COR-L47 (cell line): ENCODE results near the gene SEC11A.
"Not testable (repeated sequence)": the region's sequence is repeated elsewhere in the genome, so short reads cannot be mapped to it uniquely, and the experiment has no call there.

Source experiments
- DNase-seq: peaks from one replicate; lab custom pipeline; 2025; lab: John Stamatoyannopoulos, UW

Gene SEC11A

DNA sequence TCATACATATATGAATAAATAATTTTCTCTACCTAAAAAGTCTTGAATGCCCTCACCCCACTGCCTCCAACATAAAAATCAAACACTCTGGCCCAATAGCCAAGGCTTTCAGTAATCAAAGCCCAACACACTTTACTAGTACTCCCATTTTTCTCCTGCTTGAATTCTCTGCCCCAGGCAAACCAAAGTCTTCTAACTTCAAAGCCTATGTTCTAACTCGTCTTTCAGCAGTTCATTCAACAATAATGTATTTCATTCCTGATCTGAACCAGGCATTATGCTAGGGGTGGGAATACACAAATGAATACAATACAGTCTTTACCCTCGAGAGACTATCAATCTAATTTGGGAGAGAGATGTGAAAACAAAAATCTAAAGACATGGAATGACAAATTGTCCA is 21.1 kb upstream of the SEC11A start:
- no peak for DNase-seq

DNA sequence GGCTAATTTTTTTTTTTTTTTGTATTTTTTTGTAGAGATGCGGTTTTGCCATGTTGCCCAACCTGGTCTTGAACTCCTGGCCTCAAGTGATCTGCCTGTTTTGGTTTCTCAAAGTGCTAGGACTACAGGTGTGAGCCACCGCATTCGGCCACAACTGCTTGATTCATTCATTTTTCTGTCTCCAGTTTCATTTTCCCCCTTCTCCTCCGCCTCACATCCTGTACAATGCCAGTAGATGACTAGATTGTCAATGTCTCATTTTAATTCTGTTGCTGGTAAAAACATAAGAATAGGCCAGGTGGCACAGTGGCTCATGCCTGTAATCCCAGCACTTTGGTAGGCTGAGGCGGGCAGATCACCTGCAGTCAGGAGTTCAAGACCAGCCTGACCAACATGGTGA is 20.4 kb upstream of the SEC11A start:
- DNase-seq: no peak

DNA sequence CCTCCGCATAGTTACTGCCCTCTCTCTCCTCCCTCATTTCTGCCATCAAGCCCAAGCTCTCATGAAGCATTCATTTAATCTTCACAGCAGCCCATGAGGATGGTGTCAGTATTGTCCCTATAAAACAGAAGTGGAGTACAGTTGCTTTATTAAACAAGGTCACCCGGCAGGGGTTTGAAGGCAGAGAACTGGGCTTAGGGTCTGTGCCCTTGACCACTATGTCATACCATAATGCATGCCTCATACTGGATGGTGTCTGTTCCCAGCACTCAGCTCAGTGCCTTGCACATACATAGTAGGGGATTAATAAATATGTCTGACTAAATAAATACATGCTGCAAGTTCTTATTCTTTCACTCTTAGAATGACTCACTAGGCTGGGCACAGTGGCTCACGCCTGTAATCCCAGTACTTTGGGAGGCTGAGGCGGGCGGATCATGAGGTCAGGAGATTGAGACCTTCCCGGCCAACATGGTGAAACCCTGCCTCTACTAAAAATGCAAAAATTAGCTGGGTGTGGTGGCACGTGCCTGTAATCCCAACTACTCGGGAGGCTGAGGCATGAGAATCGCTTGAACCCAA is 19.6 kb upstream of the SEC11A start:
- DNase-seq: not testable (repeated sequence)

DNA sequence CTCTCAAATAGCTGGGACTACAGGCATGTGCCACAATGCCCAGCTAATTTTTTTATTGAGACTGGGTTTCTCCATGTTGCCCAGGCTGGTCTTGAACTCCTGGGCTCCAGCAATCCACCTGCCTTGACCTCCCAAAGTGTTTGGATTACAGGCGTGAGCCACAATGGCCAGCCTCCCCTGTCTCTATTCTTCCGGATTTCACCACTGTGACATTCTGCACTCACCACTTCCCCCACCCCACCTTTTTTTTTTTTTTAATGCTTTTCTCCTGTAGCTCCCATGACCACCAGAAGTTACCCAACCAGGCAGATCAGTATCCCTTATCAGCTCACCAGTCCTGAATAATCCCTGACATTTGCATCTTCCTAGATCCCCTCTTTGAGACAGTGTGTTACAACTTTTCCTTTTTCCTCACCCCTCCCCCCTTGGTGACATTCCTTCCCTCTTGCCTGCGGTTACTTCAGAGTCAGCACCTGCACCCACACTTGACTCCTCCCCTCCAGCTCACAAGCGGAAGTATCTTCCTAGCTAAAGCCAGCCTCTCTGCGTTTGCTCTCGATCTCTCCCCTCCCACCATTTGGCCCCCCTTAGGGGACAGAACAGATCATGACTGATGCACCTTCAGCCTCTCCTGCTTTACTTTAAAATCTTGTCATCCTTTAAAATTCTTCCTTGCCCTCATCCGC is 19.0 kb upstream of the SEC11A start:
- DNase-seq: no peak

DNA sequence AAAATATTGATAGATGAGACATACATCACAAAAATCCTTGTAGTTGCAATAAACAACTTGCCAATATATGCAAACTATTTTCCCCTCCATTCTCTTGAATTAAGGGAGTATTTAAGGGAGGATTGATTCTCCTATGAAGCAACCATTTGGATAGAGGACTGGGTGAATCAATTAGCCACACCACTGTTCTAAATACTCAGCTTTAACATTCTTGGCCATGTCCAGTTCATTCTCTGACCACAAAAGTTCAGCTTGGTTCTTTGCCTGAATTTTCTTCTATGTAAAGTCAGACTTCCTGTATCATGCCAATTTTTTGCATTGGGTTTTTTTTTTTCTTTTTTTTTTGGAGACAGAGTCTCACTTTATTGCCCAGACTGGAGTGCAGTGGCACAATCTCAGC is 15.8 kb upstream of the SEC11A start:
- DNase-seq: no peak

DNA sequence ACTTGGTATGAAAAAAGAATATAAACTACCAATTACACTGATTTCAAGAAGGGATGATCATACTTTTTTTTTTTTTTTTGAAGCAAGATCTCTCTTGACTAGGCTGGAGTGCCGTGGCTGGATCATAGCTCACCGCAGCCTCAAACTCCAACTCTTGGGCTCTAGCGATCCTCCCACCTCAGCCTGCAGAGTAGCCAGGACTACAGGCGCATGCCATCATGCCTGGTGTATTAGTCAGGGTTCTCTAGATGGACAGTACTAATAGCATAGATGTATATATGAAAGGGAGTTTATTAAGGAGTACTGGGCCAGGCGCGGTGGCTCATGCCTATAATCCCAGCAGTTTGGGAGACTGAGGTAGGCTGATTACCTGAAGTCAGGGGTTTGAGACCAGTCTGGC is 11.5 kb upstream of the SEC11A start:
- DNase-seq: no peak

DNA sequence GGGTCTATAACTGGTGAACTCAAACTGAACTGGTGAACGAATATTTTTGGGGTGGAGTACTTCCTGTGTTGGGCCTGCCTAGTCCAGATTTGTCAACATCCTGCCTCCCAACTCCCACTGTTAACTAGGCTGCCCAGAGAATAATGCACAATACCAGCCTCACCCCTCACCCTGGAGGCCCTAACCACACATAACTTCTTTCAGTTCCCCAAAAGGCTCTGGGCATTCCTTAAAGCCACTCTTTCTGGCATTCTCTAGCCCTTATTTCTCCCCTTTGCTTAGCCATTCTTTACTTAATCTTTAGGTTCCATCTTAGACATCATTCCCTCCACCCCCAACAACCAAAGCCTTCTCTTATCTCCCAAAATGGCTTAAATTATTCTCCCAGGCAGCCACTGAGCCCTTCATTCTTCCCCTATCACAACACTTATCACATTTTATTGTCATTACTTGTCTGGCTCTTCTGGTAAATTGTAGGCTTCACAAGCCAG is 9.1 kb upstream of the SEC11A start:
- DNase-seq: no peak

DNA sequence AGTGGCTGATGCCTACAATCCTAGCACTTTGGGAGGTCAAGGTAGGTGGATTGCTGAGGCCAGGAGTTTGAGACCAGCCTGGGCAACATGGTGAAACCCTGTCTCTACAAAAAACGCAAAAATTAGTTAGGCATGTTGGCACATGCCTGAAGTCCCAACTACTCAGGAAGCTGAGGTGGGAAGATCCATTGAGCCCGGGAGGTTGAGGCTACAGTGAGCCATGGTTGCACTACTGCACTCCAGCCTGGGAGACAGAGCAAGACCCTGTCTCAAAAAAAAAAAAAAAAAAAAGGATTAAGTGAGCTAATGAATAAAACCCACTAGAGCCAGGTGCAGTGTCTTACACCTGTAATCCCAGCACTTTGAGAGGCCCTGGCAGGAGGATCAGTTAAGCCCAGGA is 6.7 kb upstream of the SEC11A start:
- DNase-seq: no peak

DNA sequence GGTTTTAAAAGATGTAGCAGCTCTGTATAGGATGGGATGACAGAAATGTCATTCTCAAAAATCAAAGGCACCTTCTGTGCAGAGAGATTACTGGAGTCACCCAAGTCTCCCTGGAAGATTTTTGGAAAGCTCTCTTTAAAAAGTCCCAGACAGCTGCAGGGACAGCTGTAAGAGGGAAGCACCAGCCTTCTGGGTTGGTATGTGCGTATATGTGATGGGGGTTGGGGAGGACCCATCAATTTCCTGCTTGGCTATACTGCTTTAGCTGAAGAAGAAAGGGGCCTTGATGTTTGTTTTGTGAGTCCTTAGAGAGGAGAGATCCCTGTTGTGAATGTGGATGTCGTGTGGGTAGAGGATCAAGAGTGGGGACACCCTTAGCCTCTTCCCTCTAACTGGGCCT is 5.4 kb upstream of the SEC11A start:
- DNase-seq: no peak

DNA sequence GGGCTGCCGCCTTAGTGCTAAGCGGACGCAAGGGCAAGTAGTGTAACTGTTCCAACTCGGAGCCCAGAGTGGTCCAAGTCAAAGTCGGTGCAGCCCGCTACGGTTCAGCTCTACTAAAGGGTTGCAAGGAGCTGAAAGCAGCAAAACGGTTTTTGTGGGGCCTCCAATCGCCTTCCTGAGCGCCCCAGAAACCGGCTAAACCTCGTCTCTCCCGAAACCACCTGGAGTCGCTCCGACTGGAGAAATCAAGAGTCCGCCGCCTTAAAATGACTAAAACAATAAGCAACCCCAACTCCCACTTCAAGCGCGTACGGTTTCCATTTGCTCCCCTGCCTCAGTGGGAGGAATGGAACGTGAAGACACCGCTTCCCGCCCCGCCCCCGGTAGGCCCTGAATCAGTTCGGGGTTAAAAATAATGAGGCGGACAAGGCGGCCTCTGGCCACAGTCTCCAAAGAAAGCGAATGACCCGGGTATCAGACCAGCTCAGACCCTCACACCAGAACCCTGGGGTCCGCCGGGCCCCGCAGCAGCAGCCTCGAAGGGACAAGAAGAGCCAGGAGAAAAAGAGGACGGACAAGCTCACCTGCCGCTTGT is 401 bp downstream of the SEC11A start:
- DNase-seq: peak; percentile 4

DNA sequence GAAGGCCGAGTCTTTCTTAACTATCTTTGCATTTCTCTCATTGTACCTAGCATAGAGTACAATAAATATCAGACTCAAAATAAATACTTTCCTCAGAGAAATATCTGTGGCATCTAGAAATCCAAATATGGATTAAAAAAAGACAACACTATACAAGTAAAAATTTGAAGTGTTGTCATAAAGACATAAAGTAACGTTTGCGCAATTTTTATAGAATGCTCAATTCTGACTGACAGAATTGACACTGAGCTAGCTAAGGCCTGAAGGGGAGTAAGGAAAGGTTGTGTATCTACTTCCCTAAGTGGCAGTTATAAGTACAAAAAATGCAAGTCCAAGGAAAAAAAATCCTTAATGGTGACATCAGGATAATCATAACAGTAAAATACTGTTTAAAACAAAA is 1.1 kb downstream of the SEC11A start:
- DNase-seq: no peak

DNA sequence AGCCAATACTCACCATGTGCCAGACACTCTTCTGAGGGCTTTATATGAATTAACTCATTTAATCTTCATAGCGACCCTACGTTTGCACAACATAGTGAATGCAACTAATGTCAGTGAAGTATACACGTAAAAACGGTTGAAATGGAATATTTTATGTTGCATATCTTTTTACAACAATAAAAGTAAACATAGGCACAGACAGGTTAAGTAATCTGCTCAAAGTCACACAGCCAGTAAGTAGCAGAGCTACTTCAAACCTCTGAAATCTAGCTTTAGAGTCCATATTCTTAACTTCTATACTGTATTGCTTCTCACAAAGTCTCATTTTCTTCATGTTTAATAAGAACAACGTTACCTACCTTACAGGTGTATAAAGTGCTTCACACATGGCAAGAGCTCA is 1.6 kb downstream of the SEC11A start:
- no peak for DNase-seq

DNA sequence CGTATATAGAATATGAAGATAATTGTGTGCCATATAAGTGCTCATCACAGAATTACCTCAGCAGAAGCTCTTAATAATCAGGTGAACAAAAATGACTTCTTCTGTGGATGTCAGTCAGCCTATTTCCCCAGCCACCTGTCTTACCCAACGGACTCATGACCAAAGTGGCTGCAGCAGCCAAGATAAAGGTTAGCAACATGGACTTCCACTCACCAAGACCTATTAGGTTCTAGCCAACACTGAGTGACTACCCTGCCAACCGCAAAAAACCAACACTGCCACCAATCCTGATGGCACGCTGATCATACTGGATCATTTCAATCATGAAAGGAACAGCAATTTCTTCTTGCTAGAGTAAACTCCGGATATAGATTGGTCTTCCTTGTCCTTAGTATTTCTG is 12.1 kb downstream of the SEC11A start:
- DNase-seq: no peak

DNA sequence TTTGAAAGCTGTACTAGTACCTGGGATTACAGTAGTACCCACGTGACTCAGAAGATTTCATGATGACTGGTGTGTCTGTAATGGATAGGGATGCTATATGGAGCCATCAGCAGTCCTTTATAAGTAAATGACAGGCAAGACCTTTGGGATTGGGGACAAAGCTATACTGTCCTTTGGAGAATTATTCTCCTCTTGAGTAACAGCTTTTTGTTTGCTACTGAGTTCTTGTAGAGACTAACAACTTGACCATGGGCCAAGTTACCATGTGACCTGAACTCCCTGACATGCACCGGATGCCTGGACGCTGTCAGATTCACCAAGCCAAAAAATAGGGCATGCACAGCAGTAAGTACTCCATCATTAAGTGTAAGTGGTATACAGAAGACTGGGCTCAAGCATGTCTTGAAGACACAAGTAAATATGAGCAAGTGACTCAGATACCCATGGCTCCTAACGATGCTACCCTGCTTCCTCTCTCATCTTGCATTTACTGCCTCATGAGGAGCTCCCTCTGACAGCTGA is 12.9 kb downstream of the SEC11A start:
- DNase-seq: no peak

DNA sequence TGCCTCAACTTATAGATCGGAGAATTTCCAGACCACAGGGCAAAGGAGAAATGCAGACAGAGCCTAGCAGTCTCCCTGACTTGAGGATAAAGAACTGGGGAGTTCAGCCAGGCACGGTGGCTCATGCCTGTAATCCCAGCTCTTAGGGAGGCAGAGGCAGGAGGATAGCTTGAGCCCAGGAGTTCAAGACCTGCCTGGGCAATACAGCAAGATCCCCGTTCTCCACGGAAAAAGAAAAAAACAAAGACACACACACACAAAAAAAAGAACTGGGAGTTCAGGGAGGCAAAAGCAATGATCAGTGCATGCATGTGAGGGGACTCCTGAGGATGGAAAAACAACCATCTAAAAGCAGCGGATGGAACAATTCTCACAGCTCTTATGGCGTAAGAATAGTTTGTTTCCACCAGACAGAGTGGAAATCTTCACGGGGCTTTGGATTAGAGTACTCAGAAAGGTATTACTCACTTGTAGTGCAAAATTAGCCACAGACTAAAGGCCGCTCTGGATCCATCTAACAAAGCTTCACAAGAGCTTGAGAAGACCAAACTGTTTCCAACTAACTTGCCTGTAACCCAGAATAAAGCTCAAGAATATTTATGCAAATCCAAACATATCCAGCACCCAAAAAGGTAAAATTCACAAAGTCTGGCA is 16.3 kb downstream of the SEC11A start:
- no peak for DNase-seq

DNA sequence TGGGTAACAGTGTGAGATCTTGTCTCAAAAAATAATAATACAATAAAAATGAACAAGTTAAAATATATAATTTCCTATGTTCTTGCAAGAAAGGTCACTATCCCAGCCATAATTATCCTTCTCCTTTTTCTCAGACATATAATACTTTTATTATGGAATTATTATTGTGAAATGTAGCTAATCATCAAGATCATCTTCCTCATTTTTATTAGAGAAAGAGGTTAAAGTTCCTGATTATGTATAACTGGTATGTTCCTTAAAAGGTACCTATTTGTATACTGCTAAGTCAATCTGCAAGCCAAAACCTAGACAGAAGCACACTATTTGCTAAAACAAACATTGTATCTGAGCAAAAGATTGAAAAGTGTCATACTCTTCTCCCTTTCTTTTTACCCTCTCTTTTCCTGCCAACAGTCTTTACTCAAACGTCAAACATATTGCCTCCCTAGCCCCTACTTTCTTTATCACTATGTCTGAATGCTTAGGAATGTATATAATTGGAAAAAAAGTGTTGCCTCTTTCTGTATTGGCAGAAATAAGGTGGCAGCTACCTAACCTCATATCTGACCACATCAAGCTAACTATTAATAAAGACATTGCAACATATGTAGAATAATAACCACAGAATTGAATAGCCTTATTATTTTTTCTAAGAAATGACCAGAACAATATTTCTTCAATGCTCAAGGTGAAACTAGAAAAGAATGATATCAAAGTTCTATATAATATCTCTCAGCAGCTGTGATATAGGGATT is 18.5 kb downstream of the SEC11A start:
- no peak for DNase-seq

DNA sequence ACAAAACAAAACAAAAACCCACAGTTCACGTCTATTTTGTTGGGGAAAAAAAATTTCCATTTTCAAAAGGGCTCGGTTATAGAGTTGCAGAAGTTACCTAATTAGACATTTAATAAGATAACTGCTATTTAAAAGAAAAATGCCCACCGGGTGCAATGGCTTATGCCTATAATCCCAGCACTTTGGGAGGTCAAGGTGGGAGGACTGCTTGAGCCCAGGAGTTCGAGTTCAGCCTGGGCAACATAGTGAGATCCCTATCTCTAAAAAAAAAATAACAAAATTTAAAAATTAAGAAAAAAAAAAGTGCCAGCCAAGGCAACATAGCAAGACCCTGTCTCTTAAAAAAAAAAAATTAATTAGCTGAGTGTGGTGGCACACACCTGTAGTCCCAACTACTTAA is 19.2 kb downstream of the SEC11A start:
- DNase-seq: no peak

DNA sequence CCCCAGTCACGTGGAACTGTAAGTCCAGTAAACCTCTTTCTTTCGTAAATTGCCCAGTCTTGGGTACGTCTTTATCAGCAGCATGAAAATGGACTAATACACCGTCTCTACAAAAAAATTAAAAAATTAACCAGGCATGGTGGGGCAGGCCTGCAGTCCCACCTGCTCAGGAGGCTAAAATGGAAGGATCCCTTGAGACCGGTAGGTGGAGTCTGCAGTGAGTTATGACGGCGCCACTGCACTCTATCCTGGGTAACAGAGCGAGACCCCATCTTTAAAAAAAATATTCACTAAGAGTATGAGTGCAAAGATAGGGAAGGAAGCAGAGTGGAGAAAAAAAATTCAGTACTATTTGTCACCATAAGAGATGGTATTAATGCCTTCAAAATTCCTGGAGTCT is 25.6 kb downstream of the SEC11A start:
- no peak for DNase-seq

DNA sequence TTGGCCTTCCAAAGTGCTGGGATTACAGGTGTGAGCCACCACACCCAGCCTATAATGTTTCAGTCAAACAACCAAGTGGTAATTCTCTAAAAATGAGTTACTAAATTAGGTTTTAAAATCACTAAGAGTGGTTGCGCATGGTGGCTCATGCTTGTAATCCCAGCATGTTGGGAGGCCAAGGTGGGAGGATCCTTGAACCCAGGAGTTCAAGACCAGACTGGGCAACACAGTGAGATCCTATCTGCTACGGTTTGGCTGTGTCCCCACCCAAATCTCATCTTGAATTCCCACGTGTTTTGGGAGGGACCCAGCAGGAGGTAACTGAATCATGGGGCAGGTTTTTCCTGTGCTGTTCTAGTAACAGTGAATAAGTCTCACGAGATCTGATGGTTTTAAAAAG is 26.1 kb downstream of the SEC11A start:
- DNase-seq: no peak

DNA sequence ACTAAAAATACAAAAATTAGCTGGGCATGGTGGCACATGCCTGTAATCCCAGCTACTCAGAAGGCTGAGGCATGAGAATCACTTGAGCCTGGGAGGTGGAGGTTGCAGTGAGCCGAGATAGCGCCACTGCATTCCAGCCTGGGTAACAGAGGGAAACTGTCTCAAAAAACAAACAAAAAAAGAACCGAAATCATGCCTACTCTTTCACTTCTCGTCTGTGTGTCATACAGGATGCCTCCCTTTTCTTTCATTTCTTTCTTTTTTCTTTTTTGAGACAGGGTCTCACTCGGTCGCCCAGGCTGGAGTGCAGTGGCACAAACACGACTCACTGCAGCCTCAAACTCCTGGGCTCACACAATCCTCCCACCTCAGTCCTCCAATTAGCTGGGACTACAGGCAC is 29.5 kb downstream of the SEC11A start:
- not testable (repeated sequence) for DNase-seq

DNA sequence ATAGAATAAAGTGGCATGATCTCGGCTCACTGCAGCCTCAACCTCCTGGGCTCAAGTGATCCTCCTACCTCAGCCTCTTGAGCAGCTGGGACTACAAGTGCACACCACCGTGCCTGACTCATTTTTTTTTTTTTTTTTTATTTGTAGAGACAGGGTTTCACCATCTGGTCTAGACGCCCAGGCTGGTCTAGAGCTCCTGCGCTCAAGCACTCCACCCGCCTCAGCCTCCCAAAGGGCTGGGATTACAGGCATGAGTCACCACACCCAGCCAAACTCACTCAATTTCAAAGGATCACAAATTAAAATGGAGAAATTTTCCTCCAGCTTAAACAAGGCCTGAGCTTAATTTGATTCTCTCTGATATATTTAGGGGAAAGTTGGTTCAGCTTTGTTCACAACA is 30.6 kb downstream of the SEC11A start:
- no peak for DNase-seq

DNA sequence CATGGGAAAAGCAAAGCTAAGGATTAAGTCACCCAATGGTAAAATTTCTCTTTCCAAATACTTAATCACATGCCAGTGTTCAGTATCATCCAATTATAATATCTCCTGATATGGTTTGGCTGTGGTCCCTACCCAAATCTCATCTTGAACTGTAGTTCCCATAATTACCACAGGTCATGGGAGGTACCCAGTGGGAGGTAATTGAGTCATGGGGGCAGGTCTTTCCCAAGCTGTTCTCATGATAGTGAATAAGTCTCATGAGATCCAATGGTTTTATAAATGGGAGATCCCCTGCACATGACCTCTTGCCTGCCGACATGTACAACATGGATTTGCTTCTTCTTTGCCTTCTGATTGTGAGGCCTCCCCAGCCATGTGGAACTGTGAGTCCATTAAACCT is 31.8 kb downstream of the SEC11A start:
- DNase-seq: no peak
